ENCODE data around the gene CHID1. TPM values are rescaled to one million over a fixed set of nuclear protein-coding genes. Genes with fewer than 3 reads are reported as not detected.

The CHID1 gene
- total and polyA plus RNA-seq, 8 donors = 81.4 to 95.7 (median 93.5) TPM

GRCh38 chr11:821512-822371, 88.9 kb downstream of the CHID1 start:
- intact Hi-C loops (cut with DNase I) = no loop called here
- TF ChIP-seq CTCF (IDR thresholded peaks at IDR 0.05) = no peak
- no peaks in the 10 kb centered on the region for H3K9me3 ChIP-seq
- peaks cover 26 to 69% of the 10 kb centered on the region in 2 donors for H3K4me1 ChIP-seq
- peak overlapping the region in 1 of 2 donors; percentile 97 for H3K4me3 ChIP-seq
- H3K27me3 ChIP-seq = peaks cover 0 to 1% of the 10 kb centered on the region in 2 donors
- H3K27ac ChIP-seq = peak overlapping the region; percentile 77 to 96
- H3K36me3 ChIP-seq = peaks cover 0 to 32% of the 10 kb centered on the region in 2 donors
- ATAC-seq (no peak), DNase-seq (peak in 1 of 4 donors; percentile 90)

- peak; percentile 59 for ATAC-seq
- DNase-seq = peak in 2 of 4 donors; percentile 88 to 93
- Histone ChIP-seq H3K4me1 (peaks cover 23 to 61% of the 10 kb centered on the region in 2 donors), H3K36me3 (peaks cover 0 to 34% of the 10 kb centered on the region in 2 donors), H3K4me3 (peak overlapping the region; percentile 78 to 97), H3K27me3 (no peaks in the 10 kb centered on the region), H3K9me3 (no peaks in the 10 kb centered on the region), H3K27ac (peak overlapping the region; percentile 77 to 96)
- TF ChIP-seq CTCF (IDR thresholded peaks at IDR 0.05) = no peak
- intact Hi-C loops (cut with DNase I) = no loop called here
Observed at GRCh38 chr11:820655-821511, 89.7 kb downstream of the CHID1 start.

- Histone ChIP-seq H3K4me1 (peaks cover 22 to 54% of the 10 kb centered on the region in 2 donors), H3K4me3 (peak overlapping the region; percentile 78 to 97), H3K9me3 (no peaks in the 10 kb centered on the region), H3K27ac (peak overlapping the region; percentile 77 to 96), H3K27me3 (no peaks in the 10 kb centered on the region), H3K36me3 (peaks cover 0 to 35% of the 10 kb centered on the region in 2 donors)
- intact Hi-C loops (cut with DNase I) = no loop called here
- ATAC-seq (peak; percentile 67), DNase-seq (peak in 3 of 4 donors; percentile 82 to 97 (median 92))
- no peak for TF ChIP-seq CTCF (IDR thresholded peaks at IDR 0.05)
Observed at GRCh38 chr11:819943-820649, 90.5 kb downstream of the CHID1 start.

- Histone ChIP-seq H3K4me3 (peak overlapping the region; percentile 78 to 97), H3K27me3 (no peaks in the 10 kb centered on the region), H3K4me1 (peaks cover 22 to 46% of the 10 kb centered on the region in 2 donors), H3K9me3 (no peaks in the 10 kb centered on the region), H3K27ac (peak overlapping the region; percentile 77 to 96), H3K36me3 (peaks cover 0 to 35% of the 10 kb centered on the region in 2 donors)
- DNase-seq (peak; percentile 86 to 97 (median 92)), ATAC-seq (peak; percentile 88)
- intact Hi-C loops (cut with DNase I) = no loop called here
- peak in 1 of 2 donors; percentile 40 for TF ChIP-seq CTCF (IDR thresholded peaks at IDR 0.05)
Observed at GRCh38 chr11:819129-819931, 91.3 kb downstream of the CHID1 start.
